ENCODE results near the gene PTH1R.

Gene PTH1R

GRCh38 chr3:46877406-46878125 lies at the start of gene PTH1R:
PTH1R (plus strand) TSS chr3:46877721; CDS start chr3:46883560, 5,839 bp downstream.
- H3K27ac Mint-ChIP-seq (ENCODE audit: low read depth): no peak within 1 kb of the TSS

GRCh38 chr3:46829699-46830208 lies 47.8 kb upstream of the PTH1R start:
- H3K27me3 Mint-ChIP-seq: no peaks in the 10 kb centered on the region
- DNase-seq (ENCODE audit: low spot score in 2 of 2): peak in 1 of 2 donors; percentile 32
- H3K4me1 Mint-ChIP-seq: peaks cover 8% of the 10 kb centered on the region
- H3K4me3 Mint-ChIP-seq: no peak overlapping the region
- no peaks in the 10 kb centered on the region for H3K36me3 Mint-ChIP-seq (ENCODE audit: insufficient read depth)
- no peak overlapping the region for H3K27ac Mint-ChIP-seq (ENCODE audit: low read depth)
- no peaks in the 10 kb centered on the region for H3K9me3 Mint-ChIP-seq
- peak; percentile 93 for ATAC-seq (replicated peaks; ENCODE audit: extremely low read depth, poor library complexity, severe bottlenecking)

More at GRCh38 chr3:46877406-46878125, at the start of gene PTH1R:
- H3K4me3 Mint-ChIP-seq: no peak within 1 kb of the TSS
- no peaks in the 10 kb centered on the region for H3K4me1 Mint-ChIP-seq
- DNase-seq (ENCODE audit: low spot score in 2 of 2) (no peak), ATAC-seq (replicated peaks; ENCODE audit: extremely low read depth, poor library complexity, severe bottlenecking) (no peak)
- no peaks in the 10 kb centered on the region for H3K36me3 Mint-ChIP-seq (ENCODE audit: insufficient read depth)
- H3K9me3 Mint-ChIP-seq: no peaks in the 10 kb centered on the region
- H3K27me3 Mint-ChIP-seq: peaks cover 48% of the 10 kb centered on the region

- Mint-ChIP-seq H3K36me3 (ENCODE audit: insufficient read depth) (no peaks in the 10 kb centered on the region), H3K27me3 (no peaks in the 10 kb centered on the region), H3K4me1 (peaks cover 8% of the 10 kb centered on the region), H3K27ac (ENCODE audit: low read depth) (no peak overlapping the region), H3K4me3 (no peak overlapping the region), H3K9me3 (no peaks in the 10 kb centered on the region)
- ATAC-seq (replicated peaks; ENCODE audit: extremely low read depth, poor library complexity, severe bottlenecking) (no peak), DNase-seq (ENCODE audit: low spot score in 2 of 2) (no peak)
These were observed 46.7 kb upstream of the PTH1R start for GRCh38 chr3:46830801-46831200.

- Mint-ChIP-seq H3K27ac (ENCODE audit: low read depth) (no peak overlapping the region), H3K36me3 (ENCODE audit: insufficient read depth) (no peaks in the 10 kb centered on the region), H3K9me3 (no peaks in the 10 kb centered on the region), H3K4me3 (no peak overlapping the region), H3K4me1 (peaks cover 8% of the 10 kb centered on the region), H3K27me3 (no peaks in the 10 kb centered on the region)
- no peak for DNase-seq (ENCODE audit: low spot score in 2 of 2)
- no peak for ATAC-seq (replicated peaks; ENCODE audit: extremely low read depth, poor library complexity, severe bottlenecking)
These were observed 46.2 kb upstream of the PTH1R start for GRCh38 chr3:46831316-46831715.

- Mint-ChIP-seq H3K4me3 (no peak overlapping the region), H3K27me3 (no peaks in the 10 kb centered on the region), H3K27ac (ENCODE audit: low read depth) (no peak overlapping the region)
These were observed 45.7 kb upstream of the PTH1R start for GRCh38 chr3:46831841-46832240.

GRCh38 chr3:46833346-46834300 lies 43.9 kb upstream of the PTH1R start:
- Mint-ChIP-seq H3K27me3 (no peaks in the 10 kb centered on the region), H3K4me3 (no peak overlapping the region), H3K36me3 (ENCODE audit: insufficient read depth) (no peaks in the 10 kb centered on the region), H3K4me1 (peaks cover 8% of the 10 kb centered on the region), H3K27ac (ENCODE audit: low read depth) (no peak overlapping the region), H3K9me3 (peaks cover 12% of the 10 kb centered on the region)
- ATAC-seq (replicated peaks; ENCODE audit: extremely low read depth, poor library complexity, severe bottlenecking): no peak
- no peak for DNase-seq (ENCODE audit: low spot score in 2 of 2)

More at GRCh38 chr3:46831841-46832240, 45.7 kb upstream of the PTH1R start:
- Mint-ChIP-seq H3K4me1 (peaks cover 8% of the 10 kb centered on the region), H3K9me3 (no peaks in the 10 kb centered on the region), H3K36me3 (ENCODE audit: insufficient read depth) (no peaks in the 10 kb centered on the region)
- ATAC-seq (replicated peaks; ENCODE audit: extremely low read depth, poor library complexity, severe bottlenecking) (no peak), DNase-seq (ENCODE audit: low spot score in 2 of 2) (no peak)

GRCh38 chr3:46835054-46835453 lies 42.5 kb upstream of the PTH1R start:
- DNase-seq (ENCODE audit: low spot score in 2 of 2) (no peak), ATAC-seq (replicated peaks; ENCODE audit: extremely low read depth, poor library complexity, severe bottlenecking) (no peak)
- Mint-ChIP-seq H3K9me3 (peaks cover 20% of the 10 kb centered on the region), H3K4me1 (peaks cover 2% of the 10 kb centered on the region), H3K4me3 (no peak overlapping the region), H3K27me3 (no peaks in the 10 kb centered on the region), H3K36me3 (ENCODE audit: insufficient read depth) (no peaks in the 10 kb centered on the region), H3K27ac (ENCODE audit: low read depth) (no peak overlapping the region)

GRCh38 chr3:46835491-46835890 lies 42.0 kb upstream of the PTH1R start:
- H3K27me3 Mint-ChIP-seq: no peaks in the 10 kb centered on the region
- no peaks in the 10 kb centered on the region for H3K4me1 Mint-ChIP-seq
- H3K27ac Mint-ChIP-seq (ENCODE audit: low read depth): no peak overlapping the region
- H3K9me3 Mint-ChIP-seq: peaks cover 25% of the 10 kb centered on the region
- ATAC-seq (replicated peaks; ENCODE audit: extremely low read depth, poor library complexity, severe bottlenecking) (no peak), DNase-seq (ENCODE audit: low spot score in 2 of 2) (no peak)
- H3K36me3 Mint-ChIP-seq (ENCODE audit: insufficient read depth): no peaks in the 10 kb centered on the region
- H3K4me3 Mint-ChIP-seq: no peak overlapping the region

GRCh38 chr3:46838301-46838700 lies 39.2 kb upstream of the PTH1R start:
- H3K4me1 Mint-ChIP-seq: no peaks in the 10 kb centered on the region
- H3K4me3 Mint-ChIP-seq: no peak overlapping the region
- no peak for DNase-seq (ENCODE audit: low spot score in 2 of 2)
- H3K27me3 Mint-ChIP-seq: no peaks in the 10 kb centered on the region
- no peak for ATAC-seq (replicated peaks; ENCODE audit: extremely low read depth, poor library complexity, severe bottlenecking)
- H3K27ac Mint-ChIP-seq (ENCODE audit: low read depth): no peak overlapping the region
- H3K36me3 Mint-ChIP-seq (ENCODE audit: insufficient read depth): no peaks in the 10 kb centered on the region
- peaks cover 38% of the 10 kb centered on the region for H3K9me3 Mint-ChIP-seq

GRCh38 chr3:46840491-46840890 lies 37.0 kb upstream of the PTH1R start:
- no peak for ATAC-seq (replicated peaks; ENCODE audit: extremely low read depth, poor library complexity, severe bottlenecking)
- no peak for DNase-seq (ENCODE audit: low spot score in 2 of 2)
- Mint-ChIP-seq H3K9me3 (peaks cover 38% of the 10 kb centered on the region), H3K36me3 (ENCODE audit: insufficient read depth) (peaks cover under 1% of the 10 kb centered on the region), H3K4me3 (no peak overlapping the region), H3K4me1 (peaks cover 7% of the 10 kb centered on the region), H3K27ac (ENCODE audit: low read depth) (no peak overlapping the region), H3K27me3 (no peaks in the 10 kb centered on the region)

- Mint-ChIP-seq H3K9me3 (peaks cover 26% of the 10 kb centered on the region), H3K4me3 (no peak overlapping the region), H3K36me3 (ENCODE audit: insufficient read depth) (peaks cover 1% of the 10 kb centered on the region), H3K27me3 (no peaks in the 10 kb centered on the region), H3K27ac (ENCODE audit: low read depth) (no peak overlapping the region), H3K4me1 (peaks cover 7% of the 10 kb centered on the region)
- DNase-seq (ENCODE audit: low spot score in 2 of 2) (no peak), ATAC-seq (replicated peaks; ENCODE audit: extremely low read depth, poor library complexity, severe bottlenecking) (no peak)
These were observed 34.0 kb upstream of the PTH1R start for GRCh38 chr3:46843508-46843907.

- Mint-ChIP-seq H3K27ac (ENCODE audit: low read depth) (peak overlapping the region; percentile 46), H3K27me3 (no peaks in the 10 kb centered on the region), H3K9me3 (peaks cover 19% of the 10 kb centered on the region), H3K4me1 (peaks cover 7% of the 10 kb centered on the region), H3K4me3 (peak overlapping the region; percentile 83), H3K36me3 (ENCODE audit: insufficient read depth) (peaks cover 1% of the 10 kb centered on the region)
- no peak for ATAC-seq (replicated peaks; ENCODE audit: extremely low read depth, poor library complexity, severe bottlenecking)
- no peak for DNase-seq (ENCODE audit: low spot score in 2 of 2)
These were observed 33.1 kb upstream of the PTH1R start for GRCh38 chr3:46844397-46844796.

Data from central memory CD8-positive, alpha-beta T cell (primary cell).